ENCODE measurements around the gene SV2B. TPM values are rescaled to one million over a fixed set of nuclear protein-coding genes. Genes with fewer than 3 reads are reported as not detected.
A peak's percentile ranks its signal among the peaks of the same experiment; 100 is the strongest.

Gene SV2B
- total RNA-seq, 2 experiments from 2014 or later: not detected

DNA sequence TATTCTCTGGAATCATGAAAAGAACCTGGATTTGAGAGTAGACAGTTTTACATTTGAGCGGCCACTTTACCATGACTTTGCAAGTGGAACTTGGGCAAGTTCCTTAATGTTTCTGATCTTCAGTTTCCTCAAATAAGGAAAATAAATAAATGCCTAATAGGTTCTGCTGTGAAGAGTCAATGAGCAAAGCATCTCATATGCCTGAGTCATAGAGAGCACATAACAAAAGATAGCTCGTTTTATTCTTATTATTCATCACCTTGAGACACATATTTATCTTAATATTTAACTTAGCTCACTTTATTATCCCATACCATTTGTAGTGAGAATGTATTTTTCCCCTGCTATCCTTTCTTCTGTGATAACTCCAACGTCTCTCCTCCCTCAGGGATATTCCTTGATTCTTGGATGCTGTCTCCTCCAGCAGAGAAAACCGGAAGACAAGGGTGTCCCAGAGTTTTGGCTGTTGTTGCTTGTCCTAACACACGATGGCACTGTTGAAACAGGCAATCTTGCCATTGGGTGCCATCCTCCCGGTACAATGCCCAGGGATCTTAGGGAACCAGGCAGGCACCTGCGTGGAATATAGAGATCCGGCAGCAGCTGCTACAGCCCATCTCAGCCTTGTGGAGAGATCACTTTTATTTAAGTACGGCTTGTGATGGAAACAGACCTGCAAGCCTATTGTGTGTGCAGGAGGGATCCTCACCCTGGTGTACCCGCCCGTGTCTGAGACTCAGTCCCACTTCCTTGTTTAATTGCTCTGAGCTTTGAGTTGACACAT is 44.3 kb upstream of the SV2B start:
- H3K9me3 ChIP-seq (ENCODE audit: control insufficient read depth in 1 of 2, insufficient read depth in 1 of 2, low read length in 2 of 2): no peaks in the 10 kb centered on the region
- no peak overlapping the region for H3K27ac ChIP-seq (ENCODE audit: low read depth in 1 of 2, low read length in 2 of 2)
- Mint-ChIP-seq H3K4me1 (ENCODE audit: low read depth) (no peaks in the 10 kb centered on the region), H3K27me3 (peaks cover 73% of the 10 kb centered on the region), H3K36me3 (ENCODE audit: low read depth) (no peaks in the 10 kb centered on the region), H3K27ac (no peak overlapping the region), H3K9me3 (no peaks in the 10 kb centered on the region), H3K4me3 (no peak overlapping the region)
- intact Hi-C loops (cut with DNase I, micrococcal nuclease): loop anchor here (1.0 to 10.0 kb wide), 2 partner anchors 216 to 1029 kb away; no protein-coding TSS in a partner anchor
- ATAC-seq (ENCODE audit: poor library complexity) (peak; percentile 44), DNase-seq (peak in 8 of 14 experiments; percentile 9 to 60 (median 22))
- POLR2A ChIA-PET: no interaction called here
- H3K36me3 ChIP-seq (ENCODE audit: insufficient read depth, low read length): no peaks in the 10 kb centered on the region
- H3K4me1 ChIP-seq (ENCODE audit: insufficient read depth, low read length): peaks cover 4% of the 10 kb centered on the region
- TF ChIP-seq, protein P1, sequence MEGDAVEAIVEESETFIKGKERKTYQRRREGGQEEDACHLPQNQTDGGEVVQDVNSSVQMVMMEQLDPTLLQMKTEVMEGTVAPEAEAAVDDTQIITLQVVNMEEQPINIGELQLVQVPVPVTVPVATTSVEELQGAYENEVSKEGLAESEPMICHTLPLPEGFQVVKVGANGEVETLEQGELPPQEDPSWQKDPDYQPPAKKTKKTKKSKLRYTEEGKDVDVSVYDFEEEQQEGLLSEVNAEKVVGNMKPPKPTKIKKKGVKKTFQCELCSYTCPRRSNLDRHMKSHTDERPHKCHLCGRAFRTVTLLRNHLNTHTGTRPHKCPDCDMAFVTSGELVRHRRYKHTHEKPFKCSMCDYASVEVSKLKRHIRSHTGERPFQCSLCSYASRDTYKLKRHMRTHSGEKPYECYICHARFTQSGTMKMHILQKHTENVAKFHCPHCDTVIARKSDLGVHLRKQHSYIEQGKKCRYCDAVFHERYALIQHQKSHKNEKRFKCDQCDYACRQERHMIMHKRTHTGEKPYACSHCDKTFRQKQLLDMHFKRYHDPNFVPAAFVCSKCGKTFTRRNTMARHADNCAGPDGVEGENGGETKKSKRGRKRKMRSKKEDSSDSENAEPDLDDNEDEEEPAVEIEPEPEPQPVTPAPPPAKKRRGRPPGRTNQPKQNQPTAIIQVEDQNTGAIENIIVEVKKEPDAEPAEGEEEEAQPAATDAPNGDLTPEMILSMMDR (IDR thresholded peaks at IDR 0.05): peak; percentile 74
- H3K27me3 ChIP-seq (ENCODE audit: control insufficient read depth in 1 of 2, insufficient read depth in 2 of 2, low read length in 2 of 2): peaks cover 27 to 38% of the 10 kb centered on the region in 2 experiments
- no peak overlapping the region for H3K4me3 ChIP-seq (ENCODE audit: low read length)
- CTCF ChIA-PET: interaction anchor here (1.6 kb wide), 1 partner anchor 216 kb away, joined by 7 read pairs; no protein-coding TSS in a partner anchor

DNA sequence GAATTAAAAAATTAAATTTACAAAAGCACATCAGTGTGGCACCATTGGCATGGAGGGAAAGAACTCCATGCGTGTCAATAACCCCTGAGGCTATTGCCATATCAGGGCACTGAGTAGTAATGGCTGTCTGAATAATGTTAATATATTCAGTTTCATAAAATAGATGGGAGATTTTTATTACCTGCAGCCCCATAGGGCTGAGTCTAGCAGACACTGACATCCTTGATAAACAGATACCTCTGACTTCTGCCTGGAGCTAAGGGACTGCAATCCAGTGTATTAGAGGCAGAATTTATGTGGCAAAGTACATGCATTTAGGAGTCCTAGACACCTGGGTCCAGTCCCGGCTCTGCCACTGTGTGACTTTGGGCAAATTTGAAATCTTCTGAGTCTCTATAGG is 38.8 kb upstream of the SV2B start:
- no peaks in the 10 kb centered on the region for H3K36me3 ChIP-seq (ENCODE audit: insufficient read depth, low read length)
- no peaks in the 10 kb centered on the region for H3K9me3 ChIP-seq (ENCODE audit: control insufficient read depth in 1 of 2, insufficient read depth in 1 of 2, low read length in 2 of 2)
- Mint-ChIP-seq H3K27me3 (peaks cover 58% of the 10 kb centered on the region), H3K9me3 (no peaks in the 10 kb centered on the region), H3K27ac (no peak overlapping the region), H3K4me3 (no peak overlapping the region), H3K4me1 (ENCODE audit: low read depth) (no peaks in the 10 kb centered on the region), H3K36me3 (ENCODE audit: low read depth) (no peaks in the 10 kb centered on the region)
- H3K4me3 ChIP-seq (ENCODE audit: low read length): no peak overlapping the region
- H3K27me3 ChIP-seq (ENCODE audit: control insufficient read depth in 1 of 2, insufficient read depth in 2 of 2, low read length in 2 of 2): peaks cover 15 to 21% of the 10 kb centered on the region in 2 experiments
- H3K27ac ChIP-seq (ENCODE audit: low read depth in 1 of 2, low read length in 2 of 2): no peak overlapping the region
- POLR2A ChIA-PET: no interaction called here
- no peak for DNase-seq
- TF ChIP-seq, protein P1 (IDR thresholded peaks at IDR 0.05): no peak
- no peak for ATAC-seq (ENCODE audit: poor library complexity)
- no peaks in the 10 kb centered on the region for H3K4me1 ChIP-seq (ENCODE audit: insufficient read depth, low read length)
- intact Hi-C loops (cut with DNase I, micrococcal nuclease): no loop called here
- CTCF ChIA-PET: no interaction called here

DNA sequence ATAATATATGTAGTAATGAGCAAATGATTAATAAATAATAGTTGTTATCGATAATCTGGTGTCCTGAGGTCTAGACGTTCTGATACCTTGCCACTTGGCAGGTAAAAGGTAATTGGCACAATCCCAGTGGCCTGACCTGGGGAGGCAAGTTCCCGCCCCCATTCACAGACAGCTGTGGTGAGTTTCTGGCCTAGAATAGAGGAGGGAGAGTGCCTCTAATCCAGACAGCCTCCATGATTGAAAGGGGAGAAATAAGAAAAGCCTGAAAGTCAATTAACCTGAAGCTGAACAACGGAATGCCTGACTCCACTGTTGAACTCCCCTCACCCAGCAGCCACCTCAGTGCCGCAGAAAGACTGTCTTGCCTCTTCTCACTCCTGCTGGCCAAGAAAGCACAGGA is 38.1 kb upstream of the SV2B start:
- no peaks in the 10 kb centered on the region for H3K4me1 Mint-ChIP-seq (ENCODE audit: low read depth)
- no peaks in the 10 kb centered on the region for H3K36me3 Mint-ChIP-seq (ENCODE audit: low read depth)
- peaks cover 58% of the 10 kb centered on the region for H3K27me3 Mint-ChIP-seq
- H3K9me3 Mint-ChIP-seq: no peaks in the 10 kb centered on the region
- no peak overlapping the region for H3K27ac Mint-ChIP-seq
- intact Hi-C loops (cut with DNase I, micrococcal nuclease): no loop called here
- Histone ChIP-seq H3K36me3 (ENCODE audit: insufficient read depth, low read length) (no peaks in the 10 kb centered on the region), H3K9me3 (ENCODE audit: control insufficient read depth in 1 of 2, insufficient read depth in 1 of 2, low read length in 2 of 2) (no peaks in the 10 kb centered on the region), H3K4me3 (ENCODE audit: low read length) (no peak overlapping the region), H3K27ac (ENCODE audit: low read depth in 1 of 2, low read length in 2 of 2) (no peak overlapping the region), H3K4me1 (ENCODE audit: insufficient read depth, low read length) (no peaks in the 10 kb centered on the region), H3K27me3 (ENCODE audit: control insufficient read depth in 1 of 2, insufficient read depth in 2 of 2, low read length in 2 of 2) (peaks cover 11 to 21% of the 10 kb centered on the region in 2 experiments)
- no peak for DNase-seq
- CTCF ChIA-PET: no interaction called here
- POLR2A ChIA-PET: no interaction called here
- TF ChIP-seq, protein P1 (IDR thresholded peaks at IDR 0.05): no peak
- no peak for ATAC-seq (ENCODE audit: poor library complexity)
- H3K4me3 Mint-ChIP-seq: no peak overlapping the region

Measured in CD4-positive, alpha-beta T cell (primary cell).